ENCODE data around the gene LRSAM1. TPM values are rescaled to one million over a fixed set of nuclear protein-coding genes. Genes with fewer than 3 reads are reported as not detected.
A peak's percentile ranks its signal among the peaks of the same experiment; 100 is the strongest.

The LRSAM1 gene
- total and polyA plus RNA-seq, 9 of the 15 experiments (the other 6 are each of a cell fraction or from before 2014, with no cell fraction given): 0.07 to 16.2 (median 4.7) TPM

DNA sequence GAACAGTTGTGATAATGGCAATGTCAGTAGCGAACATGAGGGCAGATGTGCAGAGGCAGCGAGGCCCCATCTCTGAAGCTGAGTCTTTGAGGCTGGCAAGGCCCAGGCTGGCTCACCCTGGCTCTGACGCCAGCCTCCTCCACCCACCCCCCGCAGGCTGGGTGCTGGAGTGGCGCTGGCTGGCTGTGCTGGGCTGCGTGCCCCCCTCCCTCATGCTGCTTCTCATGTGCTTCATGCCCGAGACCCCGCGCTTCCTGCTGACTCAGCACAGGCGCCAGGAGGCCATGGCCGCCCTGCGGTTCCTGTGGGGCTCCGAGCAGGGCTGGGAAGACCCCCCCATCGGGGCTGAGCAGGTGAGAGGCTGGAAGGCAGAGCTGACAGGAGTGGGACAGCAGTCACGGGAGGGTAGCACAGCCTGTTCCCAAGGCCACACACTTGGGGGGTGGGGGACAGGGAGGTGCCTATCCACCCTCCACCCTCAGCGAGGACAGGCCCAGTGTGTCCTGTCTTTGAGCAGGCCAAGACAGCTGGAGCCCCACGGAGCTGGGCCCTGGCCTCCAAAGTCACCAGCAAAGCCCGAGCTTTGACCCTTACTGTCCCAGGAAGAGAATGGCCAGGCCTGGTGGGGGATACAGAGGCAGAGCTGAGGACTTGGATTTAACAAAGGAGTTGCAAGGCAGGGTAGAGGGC lies 48.8 kb upstream of the LRSAM1 start (continued):
- TF ChIP-seq, protein P1, sequence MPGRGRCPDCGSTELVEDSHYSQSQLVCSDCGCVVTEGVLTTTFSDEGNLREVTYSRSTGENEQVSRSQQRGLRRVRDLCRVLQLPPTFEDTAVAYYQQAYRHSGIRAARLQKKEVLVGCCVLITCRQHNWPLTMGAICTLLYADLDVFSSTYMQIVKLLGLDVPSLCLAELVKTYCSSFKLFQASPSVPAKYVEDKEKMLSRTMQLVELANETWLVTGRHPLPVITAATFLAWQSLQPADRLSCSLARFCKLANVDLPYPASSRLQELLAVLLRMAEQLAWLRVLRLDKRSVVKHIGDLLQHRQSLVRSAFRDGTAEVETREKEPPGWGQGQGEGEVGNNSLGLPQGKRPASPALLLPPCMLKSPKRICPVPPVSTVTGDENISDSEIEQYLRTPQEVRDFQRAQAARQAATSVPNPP (IDR thresholded peaks at IDR 0.05; ENCODE audit: borderline replicate concordance, insufficient read depth, insufficient read length): no peak
- no peak for TF ChIP-seq PPARD (CRISPR knock-in tag; IDR thresholded peaks at IDR 0.05)
- TF ChIP-seq SP1 (CRISPR knock-in tag; IDR thresholded peaks at IDR 0.05): no peak
- no peak for TF ChIP-seq NONO (IDR thresholded peaks at IDR 0.05; ENCODE audit: low read depth in 2 of 2, low read length in 1 of 2)
- TF ChIP-seq, protein P2, sequence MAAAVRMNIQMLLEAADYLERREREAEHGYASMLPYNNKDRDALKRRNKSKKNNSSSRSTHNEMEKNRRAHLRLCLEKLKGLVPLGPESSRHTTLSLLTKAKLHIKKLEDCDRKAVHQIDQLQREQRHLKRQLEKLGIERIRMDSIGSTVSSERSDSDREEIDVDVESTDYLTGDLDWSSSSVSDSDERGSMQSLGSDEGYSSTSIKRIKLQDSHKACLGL (CRISPR knock-in tag; IDR thresholded peaks at IDR 0.05; ENCODE audit: borderline replicate concordance, poor library complexity, severe bottlenecking): no peak
- TF ChIP-seq SOX6 (IDR thresholded peaks at IDR 0.05): no peak
- TF ChIP-seq ZNF316 (IDR thresholded peaks at IDR 0.05): peak; percentile 70
- no peak for TF ChIP-seq CEBPG (CRISPR knock-in tag; IDR thresholded peaks at IDR 0.05)
- TF ChIP-seq CEBPG (tag; conservative IDR thresholded peaks at IDR 0.05 in 1 of 2, IDR thresholded peaks at IDR 0.05 in 1 of 2): no peak
- no peak for TF ChIP-seq CBFA2T2 (conservative IDR thresholded peaks at IDR 0.05)
- no peak for TF ChIP-seq SMARCA4 (IDR thresholded peaks at IDR 0.05)
- no peak for TF ChIP-seq ZBTB8A (IDR thresholded peaks at IDR 0.05; ENCODE audit: partially characterized antibody)
- TF ChIP-seq BHLHE40 (IDR thresholded peaks at IDR 0.05; ENCODE audit: low read length): no peak
- no peak for TF ChIP-seq ZKSCAN8 (CRISPR knock-in tag; IDR thresholded peaks at IDR 0.05)
- TF ChIP-seq ATF2 (CRISPR knock-in tag; IDR thresholded peaks at IDR 0.05): no peak
- TF ChIP-seq ADNP (tag; IDR thresholded peaks at IDR 0.05): no peak
- TF ChIP-seq MAFK (IDR thresholded peaks at IDR 0.05; ENCODE audit: low read length): peak; percentile 31; the same call in 1 of the 2 replicates

Measured in K562 (cell line).